Keratinocyte (primary cell): ENCODE results near the gene XRRA1. TPM values are rescaled to one million over a fixed set of nuclear protein-coding genes. Genes with fewer than 3 reads are reported as not detected.

Source experiments
- DNase-seq: peaks from one replicate; pipeline ENCODE4 v3.0.0-alpha.2; 2011; ENCODE audit warnings: low read depth, missing footprints, low spot score
- FAIRE-seq: peaks from 2 replicates; lab custom pipeline; 2011; peaks lifted over from hg19 to GRCh38; lab: Jason Lieb, UNC
- H2AFZ ChIP-seq: 2 replicates; pipeline ENCODE4 v1.6.0; 2012; ENCODE audit warnings: low read length, control low read depth, inconsistent platforms; ENCODE audit not compliant: control insufficient read depth
- H3K27ac ChIP-seq: 2 replicates; pipeline ENCODE4 v1.5.1; 2011; ENCODE audit warnings: low read length; ENCODE audit not compliant: control insufficient read depth, insufficient read depth
- H3K27me3 ChIP-seq: 3 replicates; pipeline ENCODE4 v1.6.0; 2011; ENCODE audit warnings: low read length; ENCODE audit not compliant: control insufficient read depth, insufficient read depth; ENCODE audit errors: extremely low read depth
- H3K36me3 ChIP-seq, 2 experiments: 2 replicates in 1 of 2; 3 replicates in 1 of 2; pipeline ENCODE4 v1.5.1; 2011; ENCODE audit warnings: low read length in 2 of 2, mild to moderate bottlenecking in 1 of 2; ENCODE audit not compliant: control insufficient read depth in 2 of 2, insufficient read depth in 2 of 2; ENCODE audit errors: extremely low read depth in 1 of 2
- H3K4me1 ChIP-seq: 3 replicates; pipeline ENCODE4 v1.5.1; 2011; ENCODE audit warnings: low read length; ENCODE audit not compliant: control insufficient read depth, insufficient read depth; ENCODE audit errors: extremely low read depth
- H3K4me2 ChIP-seq: 3 replicates; pipeline ENCODE4 v1.6.0; 2011; ENCODE audit warnings: low read depth, low read length; ENCODE audit not compliant: control insufficient read depth, insufficient read depth; ENCODE audit errors: extremely low read depth
- H3K4me3 ChIP-seq, 3 experiments: fragments of 200-600 bp in 1 of 3; sonication (generic) in 1 of 3; 2 replicates in 2 of 3; 3 replicates in 1 of 3; pipeline ENCODE4 v1.5.1; 2011 to 2016; ENCODE audit warnings: low read length in 3 of 3, mild to moderate bottlenecking in 3 of 3, control low read depth in 2 of 3, inconsistent platforms in 1 of 3, low read depth in 1 of 3, mixed read lengths in 1 of 3, mixed run types in 1 of 3, moderate library complexity in 1 of 3; ENCODE audit not compliant: control insufficient read depth in 2 of 3, insufficient read depth in 2 of 3; ENCODE audit errors: extremely low read depth in 1 of 3
- H3K79me2 ChIP-seq: 2 replicates; pipeline ENCODE4 v1.6.0; 2012; ENCODE audit warnings: low read length; ENCODE audit not compliant: control insufficient read depth, insufficient read depth
- H3K9ac ChIP-seq: 3 replicates; pipeline ENCODE4 v1.6.0; 2011; ENCODE audit warnings: low read length; ENCODE audit not compliant: control insufficient read depth, insufficient read depth; ENCODE audit errors: extremely low read depth
- H3K9me1 ChIP-seq: 3 replicates; pipeline ENCODE4 v1.6.0; 2011; ENCODE audit warnings: low read length; ENCODE audit not compliant: control insufficient read depth, insufficient read depth; ENCODE audit errors: extremely low read depth
- H3K9me3 ChIP-seq: 2 replicates; pipeline ENCODE4 v1.5.1; 2012; ENCODE audit warnings: low read depth, low read length; ENCODE audit not compliant: control insufficient read depth
- H4K20me1 ChIP-seq: 3 replicates; pipeline ENCODE4 v1.6.0; 2011; ENCODE audit warnings: low read length; ENCODE audit not compliant: control insufficient read depth, insufficient read depth; ENCODE audit errors: extremely low read depth
- EZH2 ChIP-seq: IDR thresholded peaks from one replicate; pipeline ENCODE4 v1.6.1; 2012; ENCODE audit warnings: inconsistent platforms, mild to moderate bottlenecking, low read length, moderate library complexity
- dilution Hi-C: fragments of 300-500 bp; cut with MboI; formaldehyde crosslinking; loops from one replicate; pipeline ENCODE4 v1.7.0; 2020; ENCODE audit warnings: low sequenced_read_pairs; ENCODE audit not compliant: extremely low pct_ligation_motif_present
- polyA plus RNA-seq, 5 experiments: library from polyadenylated mRNA; depleted of rRNA in 3 of 5; stranded (reverse) in 3 of 5; stranded (forward) in 1 of 5; unstranded in 1 of 5; fragments of >200 nt; gene quantifications; 1 replicate in 1 of 5; 2 replicates in 3 of 5; 3 replicates in 1 of 5; pipeline versions ENCODE4 v1.2.1 to v1.2.3, GENCODE V29; 2011 to 2012; ENCODE audit warnings: missing spikeins in 2 of 5, low read depth in 1 of 5, low replicate concordance in 1 of 5
- TF ChIP-seq, protein P1 (sequence below), 3 experiments: IDR thresholded peaks in 1 of 3; conservative IDR thresholded peaks in 1 of 3; optimal IDR thresholded peaks in 1 of 3; 2 replicates in 2 of 3; 3 replicates in 1 of 3; pipeline versions ENCODE3 to v1.5.1; 2011; ENCODE audit warnings: low read length in 3 of 3, mild to moderate bottlenecking in 3 of 3, moderate library complexity in 2 of 3, control low read depth in 1 of 3, inconsistent platforms in 1 of 3; ENCODE audit not compliant: insufficient read depth in 2 of 3; ENCODE audit errors: extremely low read depth in 1 of 3

XRRA1 gene
- polyA plus RNA-seq, 1 donor (not counting 4 experiments of a cell fraction or from before 2014, with no cell fraction given): 9.1 TPM

DNA sequence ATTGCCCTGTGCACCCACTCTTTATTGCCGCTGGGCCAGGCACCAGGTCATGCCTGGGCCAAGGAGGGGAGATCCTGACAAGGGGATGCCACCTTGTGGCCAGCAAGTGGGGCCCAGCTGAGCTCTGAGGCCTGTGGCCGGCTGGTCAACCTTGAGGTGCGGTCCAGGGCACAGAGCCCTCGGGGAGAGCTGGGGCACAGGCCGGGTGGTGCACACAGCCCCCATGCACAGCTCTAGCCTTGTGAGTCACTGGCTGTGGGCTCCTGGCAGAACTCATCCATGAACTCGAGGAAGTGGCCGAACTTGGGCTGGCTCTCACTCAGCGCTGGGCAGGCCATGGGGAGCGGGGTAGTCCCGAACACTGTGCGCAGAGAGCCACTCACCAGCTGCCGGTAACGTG lies 105.9 kb downstream of the XRRA1 start:
- DNase-seq (no peak), FAIRE-seq (no peak)
- dilution Hi-C loops: no loop called here
- H3K4me1 ChIP-seq: no peaks in the 10 kb centered on the region
- no peak overlapping the region for H3K27ac ChIP-seq
- peaks cover 17 to 18% of the 10 kb centered on the region in 2 experiments for H3K36me3 ChIP-seq
- no peak overlapping the region for H3K4me3 ChIP-seq
- H3K4me2 ChIP-seq: no peak overlapping the region
- H3K9me3 ChIP-seq: no peaks in the 10 kb centered on the region
- H3K27me3 ChIP-seq: no peaks in the 10 kb centered on the region
- H4K20me1 ChIP-seq: no peaks in the 10 kb centered on the region
- no peak overlapping the region for H2AFZ ChIP-seq
- no peaks in the 10 kb centered on the region for H3K9me1 ChIP-seq
- H3K79me2 ChIP-seq: no peaks in the 10 kb centered on the region
- no peak overlapping the region for H3K9ac ChIP-seq
- TF ChIP-seq, protein P1, sequence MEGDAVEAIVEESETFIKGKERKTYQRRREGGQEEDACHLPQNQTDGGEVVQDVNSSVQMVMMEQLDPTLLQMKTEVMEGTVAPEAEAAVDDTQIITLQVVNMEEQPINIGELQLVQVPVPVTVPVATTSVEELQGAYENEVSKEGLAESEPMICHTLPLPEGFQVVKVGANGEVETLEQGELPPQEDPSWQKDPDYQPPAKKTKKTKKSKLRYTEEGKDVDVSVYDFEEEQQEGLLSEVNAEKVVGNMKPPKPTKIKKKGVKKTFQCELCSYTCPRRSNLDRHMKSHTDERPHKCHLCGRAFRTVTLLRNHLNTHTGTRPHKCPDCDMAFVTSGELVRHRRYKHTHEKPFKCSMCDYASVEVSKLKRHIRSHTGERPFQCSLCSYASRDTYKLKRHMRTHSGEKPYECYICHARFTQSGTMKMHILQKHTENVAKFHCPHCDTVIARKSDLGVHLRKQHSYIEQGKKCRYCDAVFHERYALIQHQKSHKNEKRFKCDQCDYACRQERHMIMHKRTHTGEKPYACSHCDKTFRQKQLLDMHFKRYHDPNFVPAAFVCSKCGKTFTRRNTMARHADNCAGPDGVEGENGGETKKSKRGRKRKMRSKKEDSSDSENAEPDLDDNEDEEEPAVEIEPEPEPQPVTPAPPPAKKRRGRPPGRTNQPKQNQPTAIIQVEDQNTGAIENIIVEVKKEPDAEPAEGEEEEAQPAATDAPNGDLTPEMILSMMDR (optimal IDR thresholded peaks at IDR 0.05 in 1 of 3, IDR thresholded peaks at IDR 0.05 in 1 of 3, conservative IDR thresholded peaks at IDR 0.05 in 1 of 3; ENCODE audit: extremely low read depth in 1 of 3, insufficient read depth in 2 of 3, low read length in 3 of 3): no peak
- no peak for TF ChIP-seq EZH2

DNA sequence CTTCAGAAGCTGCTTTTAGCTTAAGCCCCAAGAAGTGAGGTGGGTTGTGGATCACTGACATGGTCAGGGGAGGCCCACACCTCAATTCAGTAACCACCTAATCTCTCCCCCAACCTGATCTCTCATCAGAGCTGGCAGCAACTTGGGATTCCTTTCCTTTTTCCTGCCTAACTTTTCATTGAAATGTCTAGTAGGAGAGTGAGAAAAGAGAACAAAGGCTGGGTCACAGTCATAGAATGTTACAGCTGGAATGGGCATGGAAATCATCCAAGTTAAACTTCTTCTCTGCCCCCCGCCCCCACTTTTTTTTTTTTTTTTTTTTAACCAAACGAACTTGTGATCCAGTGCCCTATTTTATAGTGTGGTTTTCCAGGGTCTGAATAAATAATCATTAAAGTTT lies 108.4 kb downstream of the XRRA1 start:
- dilution Hi-C loops: no loop called here
- H3K9me3 ChIP-seq: no peaks in the 10 kb centered on the region
- H3K27me3 ChIP-seq: no peaks in the 10 kb centered on the region
- DNase-seq: no peak
- peaks cover 30 to 32% of the 10 kb centered on the region in 2 experiments for H3K36me3 ChIP-seq
- no peak overlapping the region for H3K27ac ChIP-seq
- no peaks in the 10 kb centered on the region for H3K79me2 ChIP-seq
- H4K20me1 ChIP-seq: no peaks in the 10 kb centered on the region
- H3K4me1 ChIP-seq: no peaks in the 10 kb centered on the region
- no peaks in the 10 kb centered on the region for H3K9me1 ChIP-seq
- no peak overlapping the region for H3K9ac ChIP-seq
- TF ChIP-seq EZH2: no peak
- TF ChIP-seq, protein P1 (optimal IDR thresholded peaks at IDR 0.05 in 1 of 3, IDR thresholded peaks at IDR 0.05 in 1 of 3, conservative IDR thresholded peaks at IDR 0.05 in 1 of 3; ENCODE audit: extremely low read depth in 1 of 3, insufficient read depth in 2 of 3, low read length in 3 of 3): no peak
- no peak overlapping the region for H3K4me2 ChIP-seq
- no peak overlapping the region for H3K4me3 ChIP-seq
- no peak overlapping the region for H2AFZ ChIP-seq
- no peak for FAIRE-seq
